Vagina (tissue), 2 donors: Measurements from ENCODE around the gene FGF1. TPM values are rescaled to one million over a fixed set of nuclear protein-coding genes. Genes with fewer than 3 reads are reported as not detected.
A peak's percentile ranks its signal among the peaks of the same experiment; 100 is the strongest.

Source experiments
- DNase-seq, 2 donors: peaks; one replicate each; pipeline ENCODE4 v3.0.0-alpha.2; 2017; ENCODE audit errors: extremely low spot score in 2 of 2
- H3K27ac ChIP-seq: fragments of 200-600 bp; sonication (generic); one replicate; pipeline ENCODE4 v1.5.1; 2019
- H3K27me3 ChIP-seq: fragments of 200-600 bp; sonication (generic); one replicate; pipeline ENCODE4 v1.5.1; 2019
- H3K36me3 ChIP-seq, 2 donors: fragments of 200-600 bp; sonication (generic); one replicate each; pipeline ENCODE4 v1.5.1; 2017 to 2019
- H3K4me1 ChIP-seq: fragments of 200-600 bp; sonication (generic); one replicate; pipeline ENCODE4 v1.5.1; 2019
- H3K4me3 ChIP-seq, 2 donors: fragments of 200-600 bp; sonication (generic); 1 replicate in 1 of 2; 2 replicates in 1 of 2; pipeline ENCODE4 v1.5.1; 2016 to 2019
- H3K9me3 ChIP-seq: fragments of 200-600 bp; sonication (generic); one replicate; pipeline ENCODE4 v1.5.1; 2019
- POLR2A ChIP-seq, 2 donors: fragments of 450-650 bp; IDR thresholded peaks; one replicate each; pipeline ENCODE4 v1.6.1; 2017; ENCODE audit warnings: antibody characterized with exemption in 2 of 2, mild to moderate bottlenecking in 2 of 2, moderate library complexity in 2 of 2
- POLR2AphosphoS5 ChIP-seq, 2 donors: sonication (generic); formaldehyde crosslinking; IDR thresholded peaks; one replicate each; pipeline ENCODE4 v1.9.0; 2017; ENCODE audit warnings: antibody characterized with exemption in 2 of 2, mild to moderate bottlenecking in 2 of 2, low read depth in 1 of 2; ENCODE audit not compliant: insufficient read depth in 1 of 2
- intact Hi-C: fragments of 100-400 bp; cut with DNase I; formaldehyde crosslinking; loops from one replicate; pipeline ENCODE4 v1.15.1; 2023
- total RNA-seq: library from RNA; depleted of rRNA; stranded (reverse); fragments of >200 nt; gene quantifications from one replicate; pipeline ENCODE4 v1.2.3, GENCODE V29; 2016
- TF ChIP-seq, protein P1 (sequence below), 3 experiments: fragments of 450-650 bp in 2 of 3; fragments of 200-600 bp in 1 of 3; sonication (generic) in 1 of 3; IDR thresholded peaks; one replicate each; pipeline ENCODE4 v1.5.1; 2017 to 2019; ENCODE audit warnings: antibody characterized with exemption in 3 of 3, mild to moderate bottlenecking in 2 of 3, moderate library complexity in 2 of 3

FGF1 gene
- total RNA-seq, 1 donor from 2014 or later, result 2.0 TPM

DNA sequence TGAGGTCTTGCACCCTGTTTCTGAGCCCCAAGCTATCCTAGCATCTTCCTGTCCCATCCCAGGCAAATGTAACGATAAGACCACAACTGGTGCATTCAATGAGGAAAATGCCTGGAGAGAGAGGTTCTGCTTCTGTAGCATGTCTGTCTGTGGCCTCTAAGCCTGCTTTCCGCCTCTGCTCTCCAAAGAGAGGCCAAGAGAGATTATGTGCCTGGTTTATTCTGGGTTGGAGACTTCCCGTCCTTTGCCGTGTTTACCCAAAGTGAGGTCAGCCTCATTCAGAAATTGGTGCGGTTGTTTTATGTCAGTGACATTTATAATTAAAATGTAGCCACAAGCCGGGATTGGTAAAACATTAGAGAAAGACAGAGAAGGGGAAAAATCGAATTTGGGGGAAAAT lies 77.8 kb downstream of the FGF1 start:
- H3K36me3 ChIP-seq, result no peaks in the 10 kb centered on the region
- H3K27me3 ChIP-seq, result no peaks in the 10 kb centered on the region
- H3K9me3 ChIP-seq, result no peaks in the 10 kb centered on the region
- H3K4me1 ChIP-seq, result no peaks in the 10 kb centered on the region
- no peak overlapping the region for H3K27ac ChIP-seq
- no peak overlapping the region for H3K4me3 ChIP-seq
- intact Hi-C loops, result no loop called here
- DNase-seq, result no peak
- no peak for TF ChIP-seq POLR2AphosphoS5 (IDR thresholded peaks at IDR 0.05; ENCODE audit: insufficient read depth in 1 of 2, low read depth in 1 of 2)
- no peak for TF ChIP-seq POLR2A (IDR thresholded peaks at IDR 0.05)
- TF ChIP-seq, protein P1, sequence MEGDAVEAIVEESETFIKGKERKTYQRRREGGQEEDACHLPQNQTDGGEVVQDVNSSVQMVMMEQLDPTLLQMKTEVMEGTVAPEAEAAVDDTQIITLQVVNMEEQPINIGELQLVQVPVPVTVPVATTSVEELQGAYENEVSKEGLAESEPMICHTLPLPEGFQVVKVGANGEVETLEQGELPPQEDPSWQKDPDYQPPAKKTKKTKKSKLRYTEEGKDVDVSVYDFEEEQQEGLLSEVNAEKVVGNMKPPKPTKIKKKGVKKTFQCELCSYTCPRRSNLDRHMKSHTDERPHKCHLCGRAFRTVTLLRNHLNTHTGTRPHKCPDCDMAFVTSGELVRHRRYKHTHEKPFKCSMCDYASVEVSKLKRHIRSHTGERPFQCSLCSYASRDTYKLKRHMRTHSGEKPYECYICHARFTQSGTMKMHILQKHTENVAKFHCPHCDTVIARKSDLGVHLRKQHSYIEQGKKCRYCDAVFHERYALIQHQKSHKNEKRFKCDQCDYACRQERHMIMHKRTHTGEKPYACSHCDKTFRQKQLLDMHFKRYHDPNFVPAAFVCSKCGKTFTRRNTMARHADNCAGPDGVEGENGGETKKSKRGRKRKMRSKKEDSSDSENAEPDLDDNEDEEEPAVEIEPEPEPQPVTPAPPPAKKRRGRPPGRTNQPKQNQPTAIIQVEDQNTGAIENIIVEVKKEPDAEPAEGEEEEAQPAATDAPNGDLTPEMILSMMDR (IDR thresholded peaks at IDR 0.05), result no peak

DNA sequence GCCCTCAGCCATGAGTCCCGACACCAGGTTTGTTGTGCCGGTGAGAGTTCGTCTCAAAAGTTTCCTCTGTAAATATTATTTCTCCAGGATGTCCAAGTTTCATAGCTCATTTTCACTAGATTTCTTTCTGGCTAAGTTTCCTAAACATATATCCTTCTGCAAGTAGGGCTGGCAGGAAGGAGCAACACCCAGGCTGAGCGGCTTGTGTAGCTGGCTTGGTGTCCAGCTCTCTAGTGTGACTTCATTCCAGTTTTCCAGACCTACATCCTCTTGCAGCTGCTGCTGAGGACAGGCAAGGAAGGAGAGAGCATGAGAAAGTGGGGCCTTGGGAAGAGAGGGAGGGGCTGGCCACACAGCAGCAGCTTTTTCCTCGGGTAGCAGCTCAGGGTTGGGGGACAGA lies 80.3 kb downstream of the FGF1 start:
- Histone ChIP-seq H3K4me3 (no peak overlapping the region), H3K27ac (no peak overlapping the region), H3K27me3 (no peaks in the 10 kb centered on the region), H3K4me1 (peaks cover 5% of the 10 kb centered on the region), H3K36me3 (no peaks in the 10 kb centered on the region), H3K9me3 (no peaks in the 10 kb centered on the region)
- intact Hi-C loops, result no loop called here
- DNase-seq, result no peak
- TF ChIP-seq POLR2A (IDR thresholded peaks at IDR 0.05) (no peak), POLR2AphosphoS5 (IDR thresholded peaks at IDR 0.05; ENCODE audit: insufficient read depth in 1 of 2, low read depth in 1 of 2) (no peak)
- TF ChIP-seq, protein P1 (IDR thresholded peaks at IDR 0.05), result no peak

DNA sequence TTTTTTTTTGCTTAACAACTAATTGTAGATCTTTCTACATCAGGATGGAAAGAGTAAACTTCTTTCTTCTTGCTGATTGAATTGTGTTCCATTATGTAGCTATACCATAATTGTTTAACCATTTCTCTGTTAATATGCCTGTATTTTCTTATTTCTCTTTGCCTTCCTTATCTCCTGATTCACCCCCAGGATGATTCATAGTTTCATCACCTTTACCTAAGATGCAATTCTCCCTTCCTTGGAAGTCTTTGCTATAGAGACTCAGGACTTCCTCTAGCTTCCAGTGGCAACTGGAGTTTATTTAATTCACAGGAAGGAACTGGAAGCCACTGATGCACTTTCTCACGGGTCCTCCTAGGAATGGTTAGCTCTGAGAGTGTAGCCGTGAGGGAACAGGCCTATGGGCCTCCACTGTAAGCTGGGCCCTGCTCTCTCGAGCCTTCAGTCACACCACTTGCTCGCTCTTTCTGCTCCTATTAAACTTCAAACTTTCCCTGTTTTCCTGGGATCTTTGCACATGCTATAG lies 83.1 kb downstream of the FGF1 start:
- TF ChIP-seq POLR2AphosphoS5 (IDR thresholded peaks at IDR 0.05; ENCODE audit: insufficient read depth in 1 of 2, low read depth in 1 of 2), result no peak
- TF ChIP-seq, protein P1 (IDR thresholded peaks at IDR 0.05), result no peak
- TF ChIP-seq POLR2A (IDR thresholded peaks at IDR 0.05), result no peak
- Histone ChIP-seq H3K27ac (no peak overlapping the region), H3K4me1 (peaks cover 5% of the 10 kb centered on the region), H3K27me3 (no peaks in the 10 kb centered on the region), H3K4me3 (no peak overlapping the region), H3K36me3 (no peaks in the 10 kb centered on the region), H3K9me3 (no peaks in the 10 kb centered on the region)
- intact Hi-C loops, result no loop called here
- no peak for DNase-seq

DNA sequence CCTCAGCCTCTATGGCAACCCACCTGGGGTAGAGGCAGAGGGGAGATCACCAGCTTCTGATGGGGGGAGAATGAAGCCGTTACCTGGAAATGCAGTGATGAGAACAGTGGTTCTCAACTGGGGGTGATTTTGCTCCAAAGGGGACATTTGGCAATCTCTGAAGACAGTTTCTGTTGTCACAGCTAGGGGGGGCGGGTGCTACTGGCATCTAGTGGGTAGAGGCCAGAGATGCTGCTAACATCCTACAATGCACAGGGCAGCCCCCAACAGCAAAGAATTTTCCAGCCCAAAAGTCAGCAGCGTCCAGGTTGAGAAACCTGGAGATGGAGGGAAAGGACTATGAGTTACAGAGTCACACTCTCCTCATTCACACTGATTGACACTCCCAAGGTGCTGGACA lies 84.5 kb downstream of the FGF1 start:
- Histone ChIP-seq H3K4me3 (no peak overlapping the region), H3K27ac (no peak overlapping the region), H3K9me3 (no peaks in the 10 kb centered on the region), H3K27me3 (no peaks in the 10 kb centered on the region), H3K4me1 (peaks cover 5% of the 10 kb centered on the region), H3K36me3 (no peaks in the 10 kb centered on the region)
- TF ChIP-seq POLR2A (IDR thresholded peaks at IDR 0.05) (no peak), POLR2AphosphoS5 (IDR thresholded peaks at IDR 0.05; ENCODE audit: insufficient read depth in 1 of 2, low read depth in 1 of 2) (no peak)
- TF ChIP-seq, protein P1 (IDR thresholded peaks at IDR 0.05), result no peak
- no peak for DNase-seq
- intact Hi-C loops, result no loop called here

DNA sequence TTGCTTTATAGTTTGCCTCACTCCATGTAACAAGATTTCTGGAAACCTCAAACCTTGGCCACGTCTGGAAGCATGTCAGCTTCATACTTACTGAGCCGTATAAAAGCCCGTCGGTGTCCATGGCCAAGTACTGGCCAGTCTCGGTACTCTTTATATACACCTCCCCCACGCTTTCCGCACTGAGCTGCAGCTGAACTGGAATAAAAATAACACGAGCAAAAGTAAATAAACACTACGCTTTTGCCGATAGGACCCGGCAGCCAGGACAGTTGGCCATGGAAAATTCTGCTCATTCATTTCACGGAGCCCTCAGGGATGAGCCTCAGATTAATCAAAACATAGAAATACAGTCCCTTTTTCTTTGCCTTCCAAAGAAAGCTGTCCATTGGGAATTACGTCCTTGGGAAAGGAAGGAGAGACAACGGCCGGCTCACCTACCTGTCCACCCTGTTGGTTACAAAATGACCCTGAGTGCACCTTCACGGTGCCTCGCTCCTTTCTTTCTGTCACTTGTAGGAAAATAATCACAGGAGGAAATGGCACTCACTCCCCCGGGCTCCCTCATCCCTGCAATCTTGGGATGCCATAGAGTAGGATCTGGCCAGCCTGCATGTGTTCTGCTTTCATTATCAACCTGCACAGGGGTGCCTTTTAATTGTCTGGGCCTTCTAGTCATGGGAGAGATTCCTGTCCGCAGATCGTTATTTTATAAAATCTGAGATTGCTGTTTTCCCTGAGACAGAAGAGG lies 85.1 kb downstream of the FGF1 start:
- TF ChIP-seq POLR2A (IDR thresholded peaks at IDR 0.05) (no peak), POLR2AphosphoS5 (IDR thresholded peaks at IDR 0.05; ENCODE audit: insufficient read depth in 1 of 2, low read depth in 1 of 2) (peak in 1 of 2 donors; percentile 54)
- no peaks in the 10 kb centered on the region for H3K9me3 ChIP-seq
- no peaks in the 10 kb centered on the region for H3K36me3 ChIP-seq
- H3K4me3 ChIP-seq, result peak overlapping the region; percentile 4 to 16
- H3K27me3 ChIP-seq, result no peaks in the 10 kb centered on the region
- no peak for DNase-seq
- intact Hi-C loops, result no loop called here
- H3K4me1 ChIP-seq, result peaks cover 5% of the 10 kb centered on the region
- H3K27ac ChIP-seq, result peak overlapping the region; percentile 32
